Measurements from ENCODE around the gene AKR1C3. TPM values are rescaled to one million over a fixed set of nuclear protein-coding genes. Genes with fewer than 3 reads are reported as not detected.

AKR1C3 gene
- total and polyA plus RNA-seq, 2 donors (not counting 3 experiments of a cell fraction or from before 2014, with no cell fraction given) = 27.4 to 32.2 TPM

GRCh38 chr10:5123886-5124285, 29.7 kb downstream of the AKR1C3 start:
- intact Hi-C loops (cut with micrococcal nuclease) (no loop called here), dilution Hi-C loops (cut with MboI; ENCODE audit: extremely low pct_ligation_motif_present, low sequenced_read_pairs) (no loop called here)
- DNase-seq (ENCODE audit: low read depth, low spot score) (no peak), FAIRE-seq (no peak)
- Histone ChIP-seq H3K27ac (ENCODE audit: insufficient read depth, low read depth, low read length) (no peak overlapping the region), H2AFZ (ENCODE audit: low read depth, low read length) (no peak overlapping the region), H3K4me2 (ENCODE audit: insufficient read depth, low read length) (no peak overlapping the region), H3K79me2 (ENCODE audit: control insufficient read depth, insufficient read depth, low read length) (no peaks in the 10 kb centered on the region), H3K36me3 (ENCODE audit: control insufficient read depth in 2 of 2, extremely low read depth in 1 of 2, insufficient read depth in 2 of 2, low read length in 2 of 2) (no peaks in the 10 kb centered on the region), H3K9me3 (replicated peaks; ENCODE audit: control insufficient read depth, insufficient read depth, low read length) (no peaks in the 10 kb centered on the region), H3K9me1 (replicated peaks; ENCODE audit: control insufficient read depth, extremely low read depth, insufficient read depth, low read length) (no peaks in the 10 kb centered on the region), H3K27me3 (ENCODE audit: control insufficient read depth in 2 of 2, insufficient read depth in 2 of 2, low read length in 2 of 2) (no peaks in the 10 kb centered on the region), H3K4me1 (ENCODE audit: control insufficient read depth, extremely low read depth, insufficient read depth, low read length) (no peaks in the 10 kb centered on the region), H3K9ac (replicated peaks; ENCODE audit: extremely low read depth, insufficient read depth, low read length) (no peak overlapping the region), H4K20me1 (replicated peaks; ENCODE audit: control insufficient read depth, extremely low read depth, insufficient read depth, low read length) (no peaks in the 10 kb centered on the region), H3K4me3 (replicated peaks in 1 of 3; ENCODE audit: insufficient read depth in 1 of 3, low read depth in 1 of 3, low read length in 3 of 3) (no peak overlapping the region)
- ChIA-PET CTCF (no interaction called here), POLR2A (no interaction called here)
- BruUV-seq (replicated peaks) = no TSS peak
- no peak for TF ChIP-seq JUN (IDR thresholded peaks at IDR 0.05; ENCODE audit: borderline replicate concordance, insufficient read depth, insufficient read length, low read depth)
- TF ChIP-seq MYC (IDR thresholded peaks at IDR 0.05; ENCODE audit: low read depth, low read length) = no peak
- TF ChIP-seq FOS (IDR thresholded peaks at IDR 0.05; ENCODE audit: borderline replicate concordance, insufficient read depth, low read length) = no peak
- no peak for TF ChIP-seq MAX (IDR thresholded peaks at IDR 0.05; ENCODE audit: insufficient read depth, insufficient read length)
- TF ChIP-seq EZH2 (IDR thresholded peaks at IDR 0.05; ENCODE audit: borderline replicate concordance, low read depth, low read length, severe bottlenecking) = no peak
- TF ChIP-seq GATA2 (IDR thresholded peaks at IDR 0.05; ENCODE audit: insufficient read depth, insufficient read length, low read depth, low read length) = no peak

- DNase-seq (ENCODE audit: low read depth, low spot score) (no peak), FAIRE-seq (no peak)
- BruUV-seq (replicated peaks) = no TSS peak
- Histone ChIP-seq H3K4me3 (replicated peaks in 1 of 3; ENCODE audit: insufficient read depth in 1 of 3, low read depth in 1 of 3, low read length in 3 of 3) (no peak overlapping the region), H3K36me3 (ENCODE audit: control insufficient read depth in 2 of 2, extremely low read depth in 1 of 2, insufficient read depth in 2 of 2, low read length in 2 of 2) (no peaks in the 10 kb centered on the region), H2AFZ (ENCODE audit: low read depth, low read length) (no peak overlapping the region), H3K27me3 (ENCODE audit: control insufficient read depth in 2 of 2, insufficient read depth in 2 of 2, low read length in 2 of 2) (no peaks in the 10 kb centered on the region), H3K79me2 (ENCODE audit: control insufficient read depth, insufficient read depth, low read length) (no peaks in the 10 kb centered on the region), H3K9me3 (replicated peaks; ENCODE audit: control insufficient read depth, insufficient read depth, low read length) (no peaks in the 10 kb centered on the region), H3K9me1 (replicated peaks; ENCODE audit: control insufficient read depth, extremely low read depth, insufficient read depth, low read length) (no peaks in the 10 kb centered on the region), H3K9ac (replicated peaks; ENCODE audit: extremely low read depth, insufficient read depth, low read length) (no peak overlapping the region), H3K4me2 (ENCODE audit: insufficient read depth, low read length) (no peak overlapping the region), H4K20me1 (replicated peaks; ENCODE audit: control insufficient read depth, extremely low read depth, insufficient read depth, low read length) (no peaks in the 10 kb centered on the region), H3K27ac (ENCODE audit: insufficient read depth, low read depth, low read length) (no peak overlapping the region), H3K4me1 (ENCODE audit: control insufficient read depth, extremely low read depth, insufficient read depth, low read length) (no peaks in the 10 kb centered on the region)
- POLR2A ChIA-PET = no interaction called here
- dilution Hi-C loops (cut with MboI; ENCODE audit: extremely low pct_ligation_motif_present, low sequenced_read_pairs) = no loop called here
- intact Hi-C loops (cut with micrococcal nuclease) = no loop called here
- TF ChIP-seq POLR2A (IDR thresholded peaks at IDR 0.05; ENCODE audit: low read depth, low read length) (no peak), POLR2AphosphoS5 (IDR thresholded peaks at IDR 0.05; ENCODE audit: insufficient read depth, low read depth, low read length) (no peak), JUN (IDR thresholded peaks at IDR 0.05; ENCODE audit: borderline replicate concordance, insufficient read depth, insufficient read length, low read depth) (no peak), MYC (IDR thresholded peaks at IDR 0.05; ENCODE audit: low read depth, low read length) (no peak), MAX (IDR thresholded peaks at IDR 0.05; ENCODE audit: insufficient read depth, insufficient read length) (no peak), GATA2 (IDR thresholded peaks at IDR 0.05; ENCODE audit: insufficient read depth, insufficient read length, low read depth, low read length) (no peak)
- CTCF ChIA-PET = no interaction called here
Measured at GRCh38 chr10:5125315-5126044, 31.3 kb downstream of the AKR1C3 start.
